RKO (cell line): ENCODE measurements around the gene FBRSL1.

ENCODE experiments used
- DNase-seq: peaks from one replicate; pipeline ENCODE4 v3.0.0-alpha.2; 2016; ENCODE audit warnings: low spot score

Gene FBRSL1

GRCh38 chr12:132497514-132498405, 7.8 kb downstream of the FBRSL1 start:
- DNase-seq, result no peak

- DNase-seq, result no peak
These were observed 9.0 kb downstream of the FBRSL1 start for GRCh38 chr12:132498931-132499330.

- DNase-seq, result no peak
These were observed 10.3 kb downstream of the FBRSL1 start for GRCh38 chr12:132500142-132500855.

GRCh38 chr12:132500856-132501180, 10.9 kb downstream of the FBRSL1 start:
- DNase-seq, result no peak

GRCh38 chr12:132501204-132501940, 11.4 kb downstream of the FBRSL1 start:
- DNase-seq, result no peak

- no peak for DNase-seq
These were observed 12.4 kb downstream of the FBRSL1 start for GRCh38 chr12:132502149-132502881.

- no peak for DNase-seq
These were observed 12.9 kb downstream of the FBRSL1 start for GRCh38 chr12:132502882-132503193.

- DNase-seq, result no peak
These were observed 13.8 kb downstream of the FBRSL1 start for GRCh38 chr12:132503618-132504204.

GRCh38 chr12:132505105-132505851, 15.3 kb downstream of the FBRSL1 start:
- DNase-seq, result no peak

GRCh38 chr12:132505852-132506219, 15.9 kb downstream of the FBRSL1 start:
- no peak for DNase-seq

GRCh38 chr12:132506328-132507160, 16.6 kb downstream of the FBRSL1 start:
- no peak for DNase-seq

GRCh38 chr12:132507161-132507538, 17.2 kb downstream of the FBRSL1 start:
- DNase-seq, result no peak

GRCh38 chr12:132507656-132508490, 17.9 kb downstream of the FBRSL1 start:
- no peak for DNase-seq

GRCh38 chr12:132508491-132508740, 18.5 kb downstream of the FBRSL1 start:
- DNase-seq, result no peak

- no peak for DNase-seq
These were observed 19.1 kb downstream of the FBRSL1 start for GRCh38 chr12:132508860-132509732.

- no peak for DNase-seq
These were observed 20.3 kb downstream of the FBRSL1 start for GRCh38 chr12:132510111-132510724.

- no peak for DNase-seq
These were observed 21.0 kb downstream of the FBRSL1 start for GRCh38 chr12:132510746-132511477.
